Activated B cell treated with CpG ODN at 0.5 μM for 24 hours (primary cell): Measurements from ENCODE around the gene PI16. TPM values are rescaled to one million over a fixed set of nuclear protein-coding genes. Genes with fewer than 3 reads are reported as not detected.
A peak's percentile ranks its signal among the peaks of the same experiment; 100 is the strongest.
"Not testable (repeated sequence)": the region's sequence is repeated elsewhere in the genome, so short reads cannot be mapped to it uniquely, and the experiment has no call there.

Experiments used
- ATAC-seq: fragments of 200-7000 bp; cut with Tn5 transposase; one replicate; pipeline ENCODE4 v1.10.0; 2021; ENCODE audit warnings: low read depth, mild to moderate bottlenecking, moderate library complexity
- CTCF ChIA-PET: fragments of 350-600 bp; sonication (Branson Sonifier 250); formaldehyde crosslinking; loops from one replicate; lab custom pipeline; 2021; ENCODE audit warnings: antibody characterized with exemption; lab: Charles Lee
- POLR2A ChIA-PET: fragments of 350-600 bp; sonication (Branson Sonifier 250); formaldehyde crosslinking; loops from one replicate; lab custom pipeline; 2021; ENCODE audit warnings: antibody characterized with exemption; lab: Charles Lee
- DNase-seq: peaks from one replicate; pipeline ENCODE4 v3.0.0; 2022
- H3K27ac Mint-ChIP-seq: one replicate; pipeline ENCODE4 v1.8.0; 2020; ENCODE audit warnings: mixed read lengths
- H3K27me3 Mint-ChIP-seq: one replicate; pipeline ENCODE4 v1.8.0; 2021; ENCODE audit warnings: mixed read lengths
- H3K36me3 Mint-ChIP-seq: one replicate; pipeline ENCODE4 v1.8.0; 2021; ENCODE audit warnings: low read depth, mixed read lengths
- H3K4me1 Mint-ChIP-seq: one replicate; pipeline ENCODE4 v1.8.0; 2021; ENCODE audit warnings: mixed read lengths
- H3K4me3 Mint-ChIP-seq: one replicate; pipeline ENCODE4 v1.8.0; 2020; ENCODE audit warnings: mild to moderate bottlenecking, mixed read lengths
- H3K9me3 Mint-ChIP-seq: one replicate; pipeline ENCODE4 v1.8.0; 2020; ENCODE audit warnings: mixed read lengths
- CTCF ChIP-seq: fragments of 200-600 bp; IDR thresholded peaks from one replicate; pipeline ENCODE4 v1.8.0; 2022; ENCODE audit warnings: antibody characterized with exemption, mild to moderate bottlenecking
- intact Hi-C: fragments of 100-400 bp; cut with micrococcal nuclease; formaldehyde crosslinking; loops from one replicate; pipeline ENCODE4 v1.15.1; 2024
- total RNA-seq: library from RNA; stranded (reverse); gene quantifications from 2 replicates; pipeline ENCODE4 v1.2.3, GENCODE V29; 2022

The PI16 gene
- total RNA-seq, 1 donor from 2014 or later: 0.78 TPM

GRCh38 chr6:36946526-36946925, 8.0 kb upstream of the PI16 start:
- POLR2A ChIA-PET: no interaction called here
- no peak for DNase-seq
- no peak overlapping the region for H3K27ac Mint-ChIP-seq

GRCh38 chr6:36947570-36948351, 6.8 kb upstream of the PI16 start:
- Mint-ChIP-seq H3K36me3 (no peaks in the 10 kb centered on the region), H3K9me3 (no peaks in the 10 kb centered on the region), H3K27me3 (no peaks in the 10 kb centered on the region), H3K4me3 (no peak overlapping the region), H3K4me1 (peaks cover 52% of the 10 kb centered on the region), H3K27ac (no peak overlapping the region)
- CTCF ChIA-PET: no interaction called here
- TF ChIP-seq CTCF: no peak
- intact Hi-C loops: no loop called here
- POLR2A ChIA-PET: no interaction called here
- no peak for DNase-seq
- peak; percentile 87 for ATAC-seq

More at GRCh38 chr6:36946526-36946925, 8.0 kb upstream of the PI16 start:
- Mint-ChIP-seq H3K9me3 (no peaks in the 10 kb centered on the region), H3K4me1 (peaks cover 52% of the 10 kb centered on the region), H3K36me3 (no peaks in the 10 kb centered on the region), H3K27me3 (no peaks in the 10 kb centered on the region), H3K4me3 (no peak overlapping the region)
- no peak for ATAC-seq
- CTCF ChIA-PET: no interaction called here
- intact Hi-C loops: no loop called here
- no peak for TF ChIP-seq CTCF

GRCh38 chr6:36949076-36949475, 5.5 kb upstream of the PI16 start:
- H3K27ac Mint-ChIP-seq, POLR2A ChIA-PET, H3K9me3 Mint-ChIP-seq, H3K36me3 Mint-ChIP-seq, H3K27me3 Mint-ChIP-seq, intact Hi-C loops, CTCF ChIA-PET, ATAC-seq, H3K4me3 Mint-ChIP-seq, DNase-seq: not testable (repeated sequence)
- H3K4me1 Mint-ChIP-seq: peaks cover 51% of the 10 kb centered on the region

- H3K27me3 Mint-ChIP-seq: no peaks in the 10 kb centered on the region
- H3K4me3 Mint-ChIP-seq: no peak overlapping the region
- DNase-seq (no peak), ATAC-seq (no peak)
- intact Hi-C loops: no loop called here
- H3K36me3 Mint-ChIP-seq: no peaks in the 10 kb centered on the region
- H3K4me1 Mint-ChIP-seq: peaks cover 51% of the 10 kb centered on the region
- H3K9me3 Mint-ChIP-seq: no peaks in the 10 kb centered on the region
- ChIA-PET CTCF (no interaction called here), POLR2A (interaction anchor here (0.5 kb wide), 1 partner anchor 297 kb away, joined by 3 read pairs; no protein-coding TSS in a partner anchor)
- H3K27ac Mint-ChIP-seq: no peak overlapping the region
- TF ChIP-seq CTCF: no peak
Measured at GRCh38 chr6:36949636-36950035, 4.9 kb upstream of the PI16 start.

GRCh38 chr6:36953931-36954261, 642 bp upstream of the PI16 start:
- DNase-seq (no peak), ATAC-seq (no peak)
- no peaks in the 10 kb centered on the region for H3K27me3 Mint-ChIP-seq
- CTCF ChIA-PET: interaction anchor here (1.1 to 1.6 kb wide), 2 partner anchors 64 to 102 kb away, joined by 5 read pairs; no protein-coding TSS in a partner anchor
- peak overlapping the region; percentile 67 for H3K4me3 Mint-ChIP-seq
- peaks cover 2% of the 10 kb centered on the region for H3K36me3 Mint-ChIP-seq
- intact Hi-C loops: no loop called here
- no peaks in the 10 kb centered on the region for H3K9me3 Mint-ChIP-seq
- peaks cover 51% of the 10 kb centered on the region for H3K4me1 Mint-ChIP-seq
- TF ChIP-seq CTCF: no peak
- peak overlapping the region; percentile 37 for H3K27ac Mint-ChIP-seq
- POLR2A ChIA-PET: interaction anchor here (1.0 to 1.5 kb wide), 3 partner anchors 24 to 52 kb away, joined by 3 to 5 read pairs (median 5); partner anchors contain the start of gene MTCH1
